Measurements from ENCODE around the gene NDUFA6.
"Not testable (repeated sequence)": the region's sequence is repeated elsewhere in the genome, so short reads cannot be mapped to it uniquely, and the experiment has no call there.

DNA sequence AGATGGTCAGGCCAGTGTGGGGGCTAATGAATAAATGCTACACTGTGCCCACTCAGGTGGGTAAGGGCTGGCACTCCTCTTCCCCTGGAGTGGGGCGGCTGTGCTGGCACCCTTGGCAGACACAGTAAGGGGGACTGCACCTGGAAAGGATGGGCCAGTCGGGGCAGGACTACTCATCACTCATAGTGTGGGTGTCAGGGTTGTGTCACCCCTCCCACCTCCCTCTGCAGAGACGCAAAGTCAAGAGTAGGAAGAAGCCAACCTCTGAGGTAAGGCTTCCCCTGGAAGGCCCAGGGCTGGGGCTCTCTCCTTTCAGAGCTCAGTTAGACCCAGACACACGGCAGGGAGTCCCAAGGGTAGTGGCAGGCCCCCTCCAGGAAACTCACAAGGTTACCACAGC lies 45.1 kb upstream of the NDUFA6 start:
- TF ChIP-seq EP300 (IDR thresholded peaks at IDR 0.05; ENCODE audit: low read depth in 2 of 2, low read length in 2 of 2); EP300 (CRISPR knock-in tag; IDR thresholded peaks at IDR 0.05; ENCODE audit: borderline replicate concordance); SIN3A (IDR thresholded peaks at IDR 0.05; ENCODE audit: borderline replicate concordance, low read depth, low read length); TCF7 (IDR thresholded peaks at IDR 0.05; ENCODE audit: low read depth); POLR2A (IDR thresholded peaks at IDR 0.05; ENCODE audit: insufficient read depth in 1 of 2, low read depth in 2 of 2, low read length in 2 of 2); ZNF75D (CRISPR knock-in tag; IDR thresholded peaks at IDR 0.05; ENCODE audit: borderline replicate concordance); FOXM1 (CRISPR knock-in tag; IDR thresholded peaks at IDR 0.05); BHLHE40 (IDR thresholded peaks at IDR 0.05; ENCODE audit: low read length): not testable (repeated sequence)
- TF ChIP-seq, protein P1, sequence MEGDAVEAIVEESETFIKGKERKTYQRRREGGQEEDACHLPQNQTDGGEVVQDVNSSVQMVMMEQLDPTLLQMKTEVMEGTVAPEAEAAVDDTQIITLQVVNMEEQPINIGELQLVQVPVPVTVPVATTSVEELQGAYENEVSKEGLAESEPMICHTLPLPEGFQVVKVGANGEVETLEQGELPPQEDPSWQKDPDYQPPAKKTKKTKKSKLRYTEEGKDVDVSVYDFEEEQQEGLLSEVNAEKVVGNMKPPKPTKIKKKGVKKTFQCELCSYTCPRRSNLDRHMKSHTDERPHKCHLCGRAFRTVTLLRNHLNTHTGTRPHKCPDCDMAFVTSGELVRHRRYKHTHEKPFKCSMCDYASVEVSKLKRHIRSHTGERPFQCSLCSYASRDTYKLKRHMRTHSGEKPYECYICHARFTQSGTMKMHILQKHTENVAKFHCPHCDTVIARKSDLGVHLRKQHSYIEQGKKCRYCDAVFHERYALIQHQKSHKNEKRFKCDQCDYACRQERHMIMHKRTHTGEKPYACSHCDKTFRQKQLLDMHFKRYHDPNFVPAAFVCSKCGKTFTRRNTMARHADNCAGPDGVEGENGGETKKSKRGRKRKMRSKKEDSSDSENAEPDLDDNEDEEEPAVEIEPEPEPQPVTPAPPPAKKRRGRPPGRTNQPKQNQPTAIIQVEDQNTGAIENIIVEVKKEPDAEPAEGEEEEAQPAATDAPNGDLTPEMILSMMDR (CRISPR knock-in tag; IDR thresholded peaks at IDR 0.05): not testable (repeated sequence)

All from HepG2 (cell line).